Suprapubic skin (tissue), 3 donors: ENCODE data around the gene SLC7A9.

Source experiments
- CTCF ChIP-seq, 2 donors: fragments of 200-600 bp in 1 of 2; fragments of 450-650 bp in 1 of 2; sonication (generic) in 1 of 2; IDR thresholded peaks; one replicate each; pipeline ENCODE4 v1.5.1; 2016 to 2019; ENCODE audit warnings: antibody characterized with exemption in 2 of 2, mild to moderate bottlenecking in 1 of 2, moderate library complexity in 1 of 2
- EP300 ChIP-seq: sonication (generic); formaldehyde crosslinking; IDR thresholded peaks from one replicate; pipeline ENCODE4 v1.6.1; 2017; ENCODE audit warnings: antibody characterized with exemption

- TF ChIP-seq EP300: no peak
- no peak for TF ChIP-seq CTCF (IDR thresholded peaks at IDR 0.05)
Measured at GRCh38 chr19:32816555-32817099, 52.9 kb downstream of the SLC7A9 start.
